Measurements from ENCODE around the gene SLC37A3. TPM values are rescaled to one million over a fixed set of nuclear protein-coding genes. Genes with fewer than 3 reads are reported as not detected.

SLC37A3 gene
- total RNA-seq, 2 donors from 2014 or later, result 47.8 to 52.9 TPM

DNA sequence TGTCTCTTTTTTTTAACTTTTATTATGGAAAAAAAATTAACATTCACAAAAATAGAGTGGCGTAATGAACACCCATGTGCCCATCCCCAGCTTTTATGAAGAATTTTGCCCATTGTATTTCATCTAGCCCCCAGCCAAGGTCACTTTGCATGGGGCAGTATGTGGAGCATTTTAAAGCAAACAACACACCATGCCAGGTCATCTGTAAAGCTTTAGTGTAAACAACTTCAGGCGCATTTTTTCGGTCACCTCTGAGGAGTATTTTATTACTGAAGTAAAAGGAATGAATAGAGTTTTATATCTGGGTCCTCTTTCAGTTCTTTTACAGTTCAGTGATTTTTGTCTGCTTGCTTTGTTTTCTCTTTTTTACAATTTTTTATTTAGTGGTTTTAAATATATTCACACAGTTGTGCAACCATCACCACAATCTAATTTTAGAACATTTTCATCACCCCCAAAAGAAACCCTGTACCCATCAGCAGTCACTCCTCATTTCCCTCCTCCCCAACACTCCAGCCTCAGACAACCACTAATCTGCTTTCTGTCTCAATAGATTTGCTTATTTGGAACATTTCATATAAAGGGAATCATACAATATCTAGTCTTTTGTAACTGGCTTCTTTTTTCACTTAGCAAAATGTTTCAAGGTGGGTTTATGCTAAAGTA lies 87.9 kb downstream of the SLC37A3 start:
- Histone ChIP-seq H3K36me3 (no peaks in the 10 kb centered on the region), H3K4me3 (no peak overlapping the region), H3K27me3 (no peaks in the 10 kb centered on the region), H3K4me1 (no peaks in the 10 kb centered on the region), H3K27ac (no peak overlapping the region), H3K9me3 (no peaks in the 10 kb centered on the region), H3K9ac (ENCODE audit: low read depth in 2 of 2, low read length in 2 of 2) (no peak overlapping the region)
- no peak for DNase-seq
- intact Hi-C loops (cut with DNase I), result loop anchor here (10.0 kb wide), 1 partner anchor 256 kb away; no protein-coding TSS in a partner anchor
- TF ChIP-seq, protein P1, sequence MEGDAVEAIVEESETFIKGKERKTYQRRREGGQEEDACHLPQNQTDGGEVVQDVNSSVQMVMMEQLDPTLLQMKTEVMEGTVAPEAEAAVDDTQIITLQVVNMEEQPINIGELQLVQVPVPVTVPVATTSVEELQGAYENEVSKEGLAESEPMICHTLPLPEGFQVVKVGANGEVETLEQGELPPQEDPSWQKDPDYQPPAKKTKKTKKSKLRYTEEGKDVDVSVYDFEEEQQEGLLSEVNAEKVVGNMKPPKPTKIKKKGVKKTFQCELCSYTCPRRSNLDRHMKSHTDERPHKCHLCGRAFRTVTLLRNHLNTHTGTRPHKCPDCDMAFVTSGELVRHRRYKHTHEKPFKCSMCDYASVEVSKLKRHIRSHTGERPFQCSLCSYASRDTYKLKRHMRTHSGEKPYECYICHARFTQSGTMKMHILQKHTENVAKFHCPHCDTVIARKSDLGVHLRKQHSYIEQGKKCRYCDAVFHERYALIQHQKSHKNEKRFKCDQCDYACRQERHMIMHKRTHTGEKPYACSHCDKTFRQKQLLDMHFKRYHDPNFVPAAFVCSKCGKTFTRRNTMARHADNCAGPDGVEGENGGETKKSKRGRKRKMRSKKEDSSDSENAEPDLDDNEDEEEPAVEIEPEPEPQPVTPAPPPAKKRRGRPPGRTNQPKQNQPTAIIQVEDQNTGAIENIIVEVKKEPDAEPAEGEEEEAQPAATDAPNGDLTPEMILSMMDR (IDR thresholded peaks at IDR 0.05), result no peak

DNA sequence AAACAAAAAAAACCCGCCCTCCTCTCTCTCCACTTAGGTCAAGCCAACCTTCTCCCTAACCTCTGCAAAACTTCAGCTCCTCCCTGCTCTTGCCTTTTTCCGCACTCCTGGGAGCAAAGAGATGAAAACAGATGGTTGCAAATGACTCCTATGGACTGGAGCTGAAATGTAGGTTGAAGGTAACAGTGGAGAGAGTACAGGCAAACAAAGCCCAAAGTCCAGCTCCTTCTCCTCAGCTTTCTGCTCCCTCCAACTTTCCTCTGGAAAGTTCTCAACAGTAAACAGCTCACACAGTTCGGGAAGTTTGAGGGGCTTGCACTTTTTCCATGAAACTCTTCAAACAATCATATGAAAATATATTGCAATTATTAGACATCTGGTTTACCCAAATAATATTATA lies 90.3 kb downstream of the SLC37A3 start:
- TF ChIP-seq, protein P1 (IDR thresholded peaks at IDR 0.05), result no peak
- no peak for DNase-seq
- Histone ChIP-seq H3K9me3 (no peaks in the 10 kb centered on the region), H3K4me3 (no peak overlapping the region), H3K27me3 (no peaks in the 10 kb centered on the region), H3K4me1 (no peaks in the 10 kb centered on the region), H3K27ac (peak overlapping the region; percentile 50), H3K36me3 (no peaks in the 10 kb centered on the region), H3K9ac (ENCODE audit: low read depth in 2 of 2, low read length in 2 of 2) (no peak overlapping the region)
- intact Hi-C loops (cut with DNase I), result no loop called here

GRCh38 chr7:140304191-140304799 lies 94.0 kb downstream of the SLC37A3 start:
- intact Hi-C loops (cut with DNase I), result no loop called here
- Histone ChIP-seq H3K27me3 (no peaks in the 10 kb centered on the region), H3K4me1 (no peaks in the 10 kb centered on the region), H3K36me3 (no peaks in the 10 kb centered on the region), H3K9ac (ENCODE audit: low read depth in 2 of 2, low read length in 2 of 2) (no peak overlapping the region), H3K9me3 (no peaks in the 10 kb centered on the region), H3K27ac (no peak overlapping the region), H3K4me3 (no peak overlapping the region)
- no peak for DNase-seq
- TF ChIP-seq, protein P1 (IDR thresholded peaks at IDR 0.05), result peak; percentile 26

DNA sequence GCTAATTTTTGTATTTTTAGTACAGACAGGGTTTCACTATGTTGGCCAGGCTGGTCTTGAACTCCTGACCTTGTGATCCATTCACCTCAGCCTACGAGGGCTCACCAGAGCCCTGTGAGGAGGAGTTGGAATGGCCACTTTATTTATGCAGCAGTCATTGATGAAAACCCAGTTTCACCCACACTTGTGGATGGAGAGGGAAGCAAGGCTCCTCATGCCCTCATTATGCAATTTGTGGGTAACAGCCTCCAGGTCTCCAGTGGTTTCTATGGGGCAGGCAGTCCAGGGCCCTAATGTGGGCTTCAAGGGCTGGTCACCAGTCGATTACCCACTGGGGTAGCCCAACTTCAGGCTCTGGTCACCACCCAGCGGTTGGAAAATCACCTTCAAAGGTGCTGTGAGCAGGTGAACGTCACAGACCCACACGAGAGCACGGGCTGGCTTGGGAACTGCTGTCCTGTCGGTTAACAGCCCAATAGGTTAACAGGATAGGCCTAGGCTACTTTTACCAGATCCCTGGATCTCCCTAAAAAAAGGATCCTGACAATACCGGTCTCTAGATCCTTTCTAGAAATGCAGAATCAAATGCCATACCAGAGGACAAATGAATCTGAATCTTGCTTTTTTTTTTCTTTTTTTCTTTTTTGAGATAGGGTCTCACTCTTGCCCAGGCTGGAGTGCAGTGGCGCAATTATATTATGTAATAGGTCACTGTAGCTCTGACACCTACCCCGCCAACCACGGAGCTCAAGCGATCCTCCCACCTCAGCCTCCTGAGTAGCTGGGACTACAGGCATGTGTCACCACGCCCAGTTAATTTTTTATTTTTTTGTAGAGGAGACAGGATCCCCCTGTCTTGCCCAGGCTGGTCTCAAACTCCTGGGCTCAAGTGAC lies 97.8 kb downstream of the SLC37A3 start:
- intact Hi-C loops (cut with DNase I), result no loop called here
- no peaks in the 10 kb centered on the region for H3K4me1 ChIP-seq
- TF ChIP-seq, protein P1 (IDR thresholded peaks at IDR 0.05), result no peak

GRCh38 chr7:140298213-140298612 lies 100.1 kb downstream of the SLC37A3 start:
- Histone ChIP-seq H3K9ac (ENCODE audit: low read depth in 2 of 2, low read length in 2 of 2) (no peak overlapping the region), H3K9me3 (no peaks in the 10 kb centered on the region), H3K36me3 (no peaks in the 10 kb centered on the region), H3K27ac (no peak overlapping the region), H3K4me3 (no peak overlapping the region), H3K4me1 (no peaks in the 10 kb centered on the region), H3K27me3 (no peaks in the 10 kb centered on the region)
- intact Hi-C loops (cut with DNase I), result no loop called here
- TF ChIP-seq, protein P1 (IDR thresholded peaks at IDR 0.05), result no peak
- no peak for DNase-seq

More for the DNA sequence above, 97.8 kb downstream of the SLC37A3 start:
- no peak overlapping the region for H3K4me3 ChIP-seq
- H3K9me3 ChIP-seq, result no peaks in the 10 kb centered on the region
- no peak for DNase-seq
- no peak overlapping the region for H3K9ac ChIP-seq (ENCODE audit: low read depth in 2 of 2, low read length in 2 of 2)
- H3K36me3 ChIP-seq, result no peaks in the 10 kb centered on the region
- H3K27me3 ChIP-seq, result no peaks in the 10 kb centered on the region
- no peak overlapping the region for H3K27ac ChIP-seq

All from colonic mucosa (tissue), 4 donors.